ENCODE measurements around the gene SOX3. TPM values are rescaled to one million over a fixed set of nuclear protein-coding genes. Genes with fewer than 3 reads are reported as not detected.

The SOX3 gene
- total RNA-seq, 1 donor, result not detected

DNA sequence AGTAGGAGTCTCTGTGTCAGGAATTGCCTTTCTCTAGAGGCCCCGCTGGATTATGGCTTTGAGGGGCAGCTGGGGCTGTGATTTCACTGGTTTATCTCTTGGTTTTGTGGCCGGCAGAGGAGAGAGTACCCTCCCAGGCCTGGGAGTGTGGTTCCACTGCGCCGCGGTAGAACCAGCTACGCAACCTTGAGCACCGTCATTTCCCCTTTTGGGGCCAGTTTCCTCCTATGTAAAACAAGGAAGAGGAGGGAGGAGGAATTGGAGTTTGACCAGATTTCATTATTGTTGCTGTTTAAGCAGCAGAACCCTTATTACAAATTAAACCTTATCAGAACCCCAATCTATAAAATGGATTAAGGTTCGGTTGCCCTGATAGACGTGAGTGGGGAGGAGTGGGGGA, 4.4 kb downstream of the SOX3 start:
- Histone ChIP-seq H3K4me2 (ENCODE audit: insufficient read depth, low read length) (no peak overlapping the region), H3K9me3 (ENCODE audit: low read depth, low read length) (no peaks in the 10 kb centered on the region), H3K27ac (ENCODE audit: low read depth, low read length) (no peak overlapping the region), H2AFZ (ENCODE audit: low read length) (no peak overlapping the region), H3K4me1 (ENCODE audit: insufficient read depth, low read length) (no peaks in the 10 kb centered on the region), H3K36me3 (ENCODE audit: insufficient read depth, low read length) (no peaks in the 10 kb centered on the region), H3K4me3 (ENCODE audit: insufficient read depth, low read length) (no peak overlapping the region), H4K20me1 (ENCODE audit: insufficient read depth, low read length) (no peaks in the 10 kb centered on the region), H3K79me2 (ENCODE audit: insufficient read depth, low read length) (no peaks in the 10 kb centered on the region), H3K27me3 (ENCODE audit: insufficient read depth, low read length) (peaks cover 12% of the 10 kb centered on the region)
- TF ChIP-seq, protein P1, sequence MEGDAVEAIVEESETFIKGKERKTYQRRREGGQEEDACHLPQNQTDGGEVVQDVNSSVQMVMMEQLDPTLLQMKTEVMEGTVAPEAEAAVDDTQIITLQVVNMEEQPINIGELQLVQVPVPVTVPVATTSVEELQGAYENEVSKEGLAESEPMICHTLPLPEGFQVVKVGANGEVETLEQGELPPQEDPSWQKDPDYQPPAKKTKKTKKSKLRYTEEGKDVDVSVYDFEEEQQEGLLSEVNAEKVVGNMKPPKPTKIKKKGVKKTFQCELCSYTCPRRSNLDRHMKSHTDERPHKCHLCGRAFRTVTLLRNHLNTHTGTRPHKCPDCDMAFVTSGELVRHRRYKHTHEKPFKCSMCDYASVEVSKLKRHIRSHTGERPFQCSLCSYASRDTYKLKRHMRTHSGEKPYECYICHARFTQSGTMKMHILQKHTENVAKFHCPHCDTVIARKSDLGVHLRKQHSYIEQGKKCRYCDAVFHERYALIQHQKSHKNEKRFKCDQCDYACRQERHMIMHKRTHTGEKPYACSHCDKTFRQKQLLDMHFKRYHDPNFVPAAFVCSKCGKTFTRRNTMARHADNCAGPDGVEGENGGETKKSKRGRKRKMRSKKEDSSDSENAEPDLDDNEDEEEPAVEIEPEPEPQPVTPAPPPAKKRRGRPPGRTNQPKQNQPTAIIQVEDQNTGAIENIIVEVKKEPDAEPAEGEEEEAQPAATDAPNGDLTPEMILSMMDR (IDR thresholded peaks at IDR 0.05; ENCODE audit: extremely low read depth, low read depth, low read length), result no peak
- no peak for DNase-seq (ENCODE audit: insufficient read length, low spot score, missing footprints)

GRCh38 chrX:140495739-140496138, 9.1 kb downstream of the SOX3 start:
- TF ChIP-seq, protein P1 (IDR thresholded peaks at IDR 0.05; ENCODE audit: extremely low read depth, low read depth, low read length), result no peak
- Histone ChIP-seq H3K9me3 (ENCODE audit: low read depth, low read length) (no peaks in the 10 kb centered on the region), H3K36me3 (ENCODE audit: insufficient read depth, low read length) (no peaks in the 10 kb centered on the region), H3K27ac (ENCODE audit: low read depth, low read length) (no peak overlapping the region), H3K4me2 (ENCODE audit: insufficient read depth, low read length) (no peak overlapping the region), H3K27me3 (ENCODE audit: insufficient read depth, low read length) (no peaks in the 10 kb centered on the region), H3K4me3 (ENCODE audit: insufficient read depth, low read length) (no peak overlapping the region), H2AFZ (ENCODE audit: low read length) (no peak overlapping the region), H3K79me2 (ENCODE audit: insufficient read depth, low read length) (no peaks in the 10 kb centered on the region), H4K20me1 (ENCODE audit: insufficient read depth, low read length) (no peaks in the 10 kb centered on the region), H3K4me1 (ENCODE audit: insufficient read depth, low read length) (no peaks in the 10 kb centered on the region)
- no peak for DNase-seq (ENCODE audit: insufficient read length, low spot score, missing footprints)

DNA sequence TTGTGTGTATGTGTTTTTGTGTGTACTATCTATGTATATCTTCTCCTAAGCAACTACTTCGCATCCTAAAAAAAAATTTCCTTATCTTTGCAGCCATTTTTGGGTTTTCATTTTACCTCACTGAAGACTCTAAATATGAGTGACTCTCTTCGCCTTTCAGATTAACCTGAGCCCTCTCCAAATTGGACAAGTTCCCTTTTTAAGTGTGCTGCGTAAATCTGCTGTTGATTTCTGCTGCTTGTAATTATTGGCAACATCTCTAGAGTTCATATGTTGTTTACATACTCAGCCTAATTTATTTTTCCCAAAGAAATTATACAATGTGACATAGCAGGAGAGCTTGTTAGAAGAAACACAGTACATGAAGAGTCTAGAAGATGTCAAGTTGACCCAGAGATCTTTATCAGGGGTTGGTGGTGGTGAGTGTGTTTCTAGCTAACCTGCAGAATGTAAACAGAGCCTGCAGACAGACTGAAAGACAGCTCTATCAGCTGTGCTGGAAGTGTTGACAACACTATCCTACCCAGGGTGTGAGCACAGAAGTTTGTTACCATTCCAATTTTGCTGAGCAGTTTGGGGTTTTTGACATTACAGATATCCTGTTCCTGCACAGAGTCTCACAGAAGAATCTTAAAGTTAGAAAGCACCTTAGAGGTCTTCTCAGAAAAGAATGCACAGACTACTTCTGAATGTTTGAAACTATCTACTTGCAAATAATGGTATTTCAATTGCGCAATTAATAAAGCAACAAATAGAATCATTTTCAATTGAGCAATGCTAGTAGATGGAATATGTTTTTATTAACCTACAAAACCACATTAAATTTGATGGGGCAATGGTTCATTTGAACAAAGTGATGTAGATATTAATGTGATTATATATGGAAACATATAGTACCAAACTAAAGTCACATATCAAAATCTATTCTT, 12.5 kb downstream of the SOX3 start:
- TF ChIP-seq, protein P1 (IDR thresholded peaks at IDR 0.05; ENCODE audit: extremely low read depth, low read depth, low read length), result no peak
- Histone ChIP-seq H4K20me1 (ENCODE audit: insufficient read depth, low read length) (no peaks in the 10 kb centered on the region), H3K4me2 (ENCODE audit: insufficient read depth, low read length) (no peak overlapping the region), H3K27ac (ENCODE audit: low read depth, low read length) (no peak overlapping the region), H3K9me3 (ENCODE audit: low read depth, low read length) (no peaks in the 10 kb centered on the region), H3K4me1 (ENCODE audit: insufficient read depth, low read length) (no peaks in the 10 kb centered on the region), H3K4me3 (ENCODE audit: insufficient read depth, low read length) (no peak overlapping the region), H2AFZ (ENCODE audit: low read length) (no peak overlapping the region), H3K36me3 (ENCODE audit: insufficient read depth, low read length) (no peaks in the 10 kb centered on the region), H3K27me3 (ENCODE audit: insufficient read depth, low read length) (no peaks in the 10 kb centered on the region), H3K79me2 (ENCODE audit: insufficient read depth, low read length) (no peaks in the 10 kb centered on the region)
- DNase-seq (ENCODE audit: insufficient read length, low spot score, missing footprints), result no peak

- no peak overlapping the region for H3K4me2 ChIP-seq (ENCODE audit: insufficient read depth, low read length)
- H3K4me1 ChIP-seq (ENCODE audit: insufficient read depth, low read length), result no peaks in the 10 kb centered on the region
- no peaks in the 10 kb centered on the region for H3K36me3 ChIP-seq (ENCODE audit: insufficient read depth, low read length)
- no peaks in the 10 kb centered on the region for H3K79me2 ChIP-seq (ENCODE audit: insufficient read depth, low read length)
- no peak for DNase-seq (ENCODE audit: insufficient read length, low spot score, missing footprints)
- no peaks in the 10 kb centered on the region for H3K9me3 ChIP-seq (ENCODE audit: low read depth, low read length)
- H3K27me3 ChIP-seq (ENCODE audit: insufficient read depth, low read length), result no peaks in the 10 kb centered on the region
- H2AFZ ChIP-seq (ENCODE audit: low read length), result no peak overlapping the region
- H4K20me1 ChIP-seq (ENCODE audit: insufficient read depth, low read length), result no peaks in the 10 kb centered on the region
- TF ChIP-seq, protein P1 (IDR thresholded peaks at IDR 0.05; ENCODE audit: extremely low read depth, low read depth, low read length), result no peak
- H3K4me3 ChIP-seq (ENCODE audit: insufficient read depth, low read length), result no peak overlapping the region
- H3K27ac ChIP-seq (ENCODE audit: low read depth, low read length), result no peak overlapping the region
Measured at GRCh38 chrX:140480765-140481164, 24.1 kb downstream of the SOX3 start.

Data from osteoblast (primary cell).